Fibroblast of villous mesenchyme (primary cell): ENCODE data around the gene PLXNA4. TPM values are rescaled to one million over a fixed set of nuclear protein-coding genes. Genes with fewer than 3 reads are reported as not detected.

Experiments used
- DNase-seq: peaks from one replicate; pipeline ENCODE4 v3.0.0-alpha.2; 2010; ENCODE audit warnings: low read depth
- H3K4me3 ChIP-seq: 2 replicates; pipeline ENCODE4 v1.5.1; 2011; ENCODE audit warnings: low read depth, mild to moderate bottlenecking, low read length
- CTCF ChIP-seq: IDR thresholded peaks from 2 replicates; pipeline ENCODE4 v1.5.1; 2012; ENCODE audit warnings: low read depth, mild to moderate bottlenecking, low read length; ENCODE audit not compliant: insufficient read depth
- total RNA-seq: library from RNA; depleted of rRNA; stranded (reverse); fragments of >200 nt; gene quantifications from 2 replicates; pipeline ENCODE4 v1.2.3, GENCODE V29; 2012

PLXNA4 gene
- total RNA-seq, 1 donor, result not detected

- TF ChIP-seq CTCF, result no peak
- no peak overlapping the region for H3K4me3 ChIP-seq
- no peak for DNase-seq
Measured at GRCh38 chr7:132569884-132570614, 6.2 kb downstream of the PLXNA4 start.

GRCh38 chr7:132568962-132569361 lies 7.3 kb downstream of the PLXNA4 start:
- DNase-seq, result no peak
- no peak overlapping the region for H3K4me3 ChIP-seq
- TF ChIP-seq CTCF, result no peak

DNA sequence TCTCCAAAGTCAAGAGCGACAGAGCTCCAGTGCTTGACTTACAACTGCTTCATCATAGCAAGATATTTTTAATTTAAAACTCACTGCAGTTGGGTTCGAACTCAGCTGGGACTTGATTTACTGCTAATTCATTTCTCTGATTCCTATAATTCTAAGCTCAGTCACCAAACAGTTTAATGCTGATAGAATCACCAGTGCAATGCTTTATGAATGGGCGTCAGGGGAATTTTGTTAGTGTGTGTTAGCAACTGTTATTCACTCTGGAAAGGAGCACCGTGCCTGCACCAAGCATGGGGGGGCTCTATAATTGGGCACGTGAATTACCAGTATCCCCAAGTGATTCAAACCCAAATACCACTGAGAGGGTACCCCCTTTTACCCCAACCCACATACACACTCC lies 10.4 kb downstream of the PLXNA4 start:
- no peak overlapping the region for H3K4me3 ChIP-seq
- no peak for TF ChIP-seq CTCF

DNA sequence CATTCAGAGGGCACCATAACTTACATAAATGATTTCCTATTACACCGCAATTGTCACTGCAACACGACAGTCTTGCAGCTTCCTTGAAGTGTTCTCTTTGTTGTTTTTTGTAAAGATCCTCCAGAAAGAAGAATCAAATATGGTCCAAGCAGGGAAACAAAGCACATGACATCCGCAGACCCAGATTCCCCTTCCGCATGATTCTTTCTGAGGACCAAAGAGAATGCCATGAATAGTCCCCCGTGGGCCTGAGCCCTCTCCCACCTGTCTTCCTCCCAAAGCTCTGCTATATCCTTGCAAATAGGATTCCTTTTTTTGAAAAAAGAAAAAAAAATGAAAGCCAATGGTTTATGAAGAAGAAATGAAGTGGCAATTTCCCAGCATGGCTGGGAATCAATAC lies 10.8 kb downstream of the PLXNA4 start:
- H3K4me3 ChIP-seq, result no peak overlapping the region
- no peak for DNase-seq
- TF ChIP-seq CTCF, result no peak

More for the DNA sequence above, 10.4 kb downstream of the PLXNA4 start:
- no peak for DNase-seq

GRCh38 chr7:132564849-132565248 lies 11.4 kb downstream of the PLXNA4 start:
- no peak for DNase-seq
- no peak for TF ChIP-seq CTCF
- no peak overlapping the region for H3K4me3 ChIP-seq

DNA sequence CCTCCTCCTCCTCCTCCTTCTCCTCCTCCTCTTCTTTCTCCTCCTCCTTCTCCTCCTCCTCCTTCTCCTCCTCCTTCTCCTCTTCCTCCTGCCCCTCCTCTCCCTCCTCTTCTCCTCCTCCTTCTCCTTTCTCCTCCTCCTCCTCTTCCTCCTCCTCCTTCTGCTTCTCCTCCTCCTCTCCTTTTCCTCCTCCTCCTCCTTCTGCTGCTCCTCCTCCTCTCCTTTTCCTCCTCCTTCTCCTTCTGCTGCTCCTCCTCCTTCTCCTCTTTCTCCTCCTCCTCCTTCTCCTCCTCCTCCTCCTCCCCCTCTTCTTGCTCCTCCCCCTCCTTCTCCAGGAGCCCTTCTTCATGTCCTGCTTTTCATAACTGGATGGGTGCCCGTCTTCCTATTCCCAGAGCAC lies 12.2 kb downstream of the PLXNA4 start:
- no peak for DNase-seq
- no peak overlapping the region for H3K4me3 ChIP-seq
- TF ChIP-seq CTCF, result no peak

DNA sequence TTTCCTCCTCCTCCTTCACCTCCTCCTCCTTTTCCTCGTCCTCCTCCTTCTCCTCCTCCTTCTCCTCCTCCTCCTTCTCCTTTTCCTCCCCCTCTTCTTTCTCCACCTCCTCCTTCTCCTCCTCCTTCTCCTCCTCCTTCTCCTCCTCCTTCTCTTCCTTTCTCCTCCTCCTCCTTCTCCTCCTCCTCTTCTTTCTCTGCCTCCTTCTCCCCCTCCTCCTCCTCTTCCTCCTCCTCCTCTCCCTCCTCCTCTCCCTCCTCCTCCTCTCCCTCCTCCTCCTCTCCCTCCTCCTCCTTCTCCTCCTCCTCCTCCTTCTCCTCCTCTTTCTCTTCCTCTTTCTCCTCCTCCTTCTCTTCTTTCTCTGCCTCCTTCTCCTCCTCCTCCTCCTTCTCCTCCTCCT lies 13.6 kb downstream of the PLXNA4 start:
- H3K4me3 ChIP-seq, result no peak overlapping the region
- no peak for DNase-seq
- TF ChIP-seq CTCF, result no peak
